AG09309 (cell line): Measurements from ENCODE around the gene IRF7.

ENCODE experiments used
- DNase-seq: peaks from one replicate; pipeline ENCODE4 v3.0.0-alpha.2; 2010; ENCODE audit warnings: low read depth
- H3K4me3 ChIP-seq: 2 replicates; pipeline ENCODE4 v1.5.1; 2011; ENCODE audit warnings: mild to moderate bottlenecking, low read depth, low read length, moderate library complexity; ENCODE audit not compliant: control insufficient read depth
- CTCF ChIP-seq: IDR thresholded peaks from 2 replicates; pipeline ENCODE4 v1.5.1; 2011; ENCODE audit warnings: mild to moderate bottlenecking, low read depth, low read length, inconsistent platforms; ENCODE audit not compliant: insufficient read depth, control insufficient read depth; ENCODE audit errors: missing control alignments

The IRF7 gene

GRCh38 chr11:639332-639955 lies 23.7 kb upstream of the IRF7 start:
- no peak for DNase-seq
- TF ChIP-seq CTCF: no peak
- H3K4me3 ChIP-seq: no peak overlapping the region

DNA sequence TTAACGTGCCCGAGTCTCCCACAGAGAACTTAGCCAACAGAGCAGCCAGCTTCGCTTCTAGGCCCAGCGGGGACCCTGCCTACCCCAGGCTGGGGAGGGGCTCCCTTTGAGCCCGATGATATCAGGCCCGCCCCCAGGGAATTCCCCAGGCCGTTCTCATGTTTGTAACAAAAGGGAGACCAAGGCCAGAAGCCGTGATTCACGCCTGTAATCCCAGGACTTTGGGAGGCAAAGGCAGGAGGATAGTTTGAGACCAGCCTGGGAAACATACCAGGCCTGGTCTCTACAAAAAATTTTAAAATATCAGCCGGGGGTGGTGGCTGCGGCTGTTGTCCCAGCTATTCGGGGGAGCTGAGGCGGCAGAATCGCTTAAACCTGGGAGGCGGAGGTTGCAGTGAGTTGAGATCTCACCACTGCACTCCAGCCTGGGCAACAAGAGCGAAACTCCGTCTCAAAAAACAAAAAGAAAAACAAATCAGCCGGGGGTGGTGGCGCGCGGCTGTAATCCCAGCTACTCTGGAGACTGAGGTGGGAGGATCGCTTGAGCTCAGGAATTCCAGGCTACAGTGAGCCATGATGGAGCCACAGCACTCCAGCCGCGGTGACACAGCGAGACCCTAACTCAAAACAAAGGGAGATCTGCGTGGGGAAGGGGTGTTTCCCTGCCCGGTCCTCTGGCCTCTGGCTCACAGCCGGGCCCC lies 23.0 kb upstream of the IRF7 start:
- no peak overlapping the region for H3K4me3 ChIP-seq
- TF ChIP-seq CTCF: no peak
- no peak for DNase-seq

DNA sequence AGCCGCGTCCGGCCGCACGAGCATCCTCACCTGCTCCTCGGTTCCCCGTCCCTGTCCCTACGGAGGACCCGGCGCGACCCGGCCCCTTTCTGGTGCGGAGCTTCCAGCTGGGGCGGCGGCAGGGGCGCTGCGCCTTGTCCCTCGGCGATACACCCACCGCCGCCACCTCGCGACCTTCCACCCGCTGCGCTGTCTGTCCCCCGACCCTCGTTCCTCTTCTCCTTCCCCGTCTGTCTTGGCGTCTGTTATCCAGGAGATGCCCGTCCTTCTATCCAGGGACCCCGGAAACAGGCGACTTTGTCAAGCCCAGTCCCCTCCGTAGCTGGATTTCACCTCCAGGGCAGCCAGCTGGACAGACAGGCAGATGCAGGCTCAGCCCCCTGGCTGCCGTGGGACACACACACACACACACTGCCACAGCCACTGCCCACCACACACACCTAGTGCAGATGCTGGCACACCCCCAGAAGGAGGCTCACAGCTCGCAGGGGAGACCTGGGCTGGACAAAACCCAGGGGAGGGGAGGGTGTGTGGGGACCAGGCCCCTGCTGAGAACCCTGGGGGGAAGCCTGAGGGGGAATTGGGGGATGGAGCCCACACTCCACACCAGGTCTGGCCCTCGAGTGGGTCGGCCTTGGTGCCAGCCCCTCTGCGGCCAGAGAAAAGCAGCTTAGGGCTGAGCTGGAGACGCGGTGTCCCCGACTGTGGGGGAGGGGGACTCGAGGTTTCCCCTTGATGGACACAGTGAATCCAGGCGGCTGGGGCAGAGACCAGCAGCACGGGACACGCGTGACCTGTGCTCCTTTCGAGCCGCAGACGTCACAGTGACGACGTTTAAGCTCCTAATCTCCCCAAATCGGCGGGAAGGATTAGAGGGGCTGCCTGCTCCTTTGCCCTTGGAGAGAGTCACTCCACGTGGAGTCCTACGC lies 22.1 kb upstream of the IRF7 start:
- no peak for TF ChIP-seq CTCF
- no peak for DNase-seq
- peak overlapping the region; percentile 12; the same call in 1 of the 2 replicates for H3K4me3 ChIP-seq

DNA sequence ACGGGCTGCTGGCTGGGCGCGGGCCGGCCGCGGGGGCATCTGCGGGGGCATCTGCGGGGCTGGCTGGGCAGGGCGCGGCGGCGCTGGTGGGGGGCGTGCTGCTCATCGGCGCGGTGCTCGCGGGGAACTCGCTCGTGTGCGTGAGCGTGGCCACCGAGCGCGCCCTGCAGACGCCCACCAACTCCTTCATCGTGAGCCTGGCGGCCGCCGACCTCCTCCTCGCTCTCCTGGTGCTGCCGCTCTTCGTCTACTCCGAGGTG lies 21.5 kb upstream of the IRF7 start:
- no peak for TF ChIP-seq CTCF
- no peak for DNase-seq
- peak overlapping the region; percentile 12; the same call in 1 of the 2 replicates for H3K4me3 ChIP-seq

GRCh38 chr11:636511-637332 lies 21.0 kb upstream of the IRF7 start, which contains the start of gene DRD4:
DRD4 (plus strand) TSS chr11:637269; CDS start chr11:637305, 36 bp downstream.
- H3K4me3 ChIP-seq: peak within 1 kb of the TSS; percentile 12; the same call in 1 of the 2 replicates
- TF ChIP-seq CTCF: no peak
- no peak for DNase-seq
